Measurements from ENCODE around the gene HASPIN. TPM values are rescaled to one million over a fixed set of nuclear protein-coding genes. Genes with fewer than 3 reads are reported as not detected.

The HASPIN gene
- total RNA-seq, 1 donor from 2014 or later = 6.7 TPM

- Mint-ChIP-seq H3K4me1 (peaks cover 17% of the 10 kb centered on the region), H3K4me3 (peak overlapping the region; percentile 46), H3K9me3 (no peaks in the 10 kb centered on the region), H3K27ac (no peak overlapping the region), H3K27me3 (no peaks in the 10 kb centered on the region), H3K36me3 (ENCODE audit: low read depth) (no peaks in the 10 kb centered on the region)
- ChIA-PET CTCF (interaction anchor here (1.0 to 3.3 kb wide), 2 partner anchors 9 to 18 kb away, joined by 3 to 13 read pairs; no protein-coding TSS in a partner anchor), POLR2A (interaction anchor here (0.6 to 2.2 kb wide), 16 partner anchors 8 to 941 kb away, joined by 3 to 13 read pairs (median 4); partner anchors contain the start of genes CTNS, CYB5D2 and SHPK)
- intact Hi-C loops (cut with micrococcal nuclease) = no loop called here
- no peak for DNase-seq
- TF ChIP-seq, protein P1, sequence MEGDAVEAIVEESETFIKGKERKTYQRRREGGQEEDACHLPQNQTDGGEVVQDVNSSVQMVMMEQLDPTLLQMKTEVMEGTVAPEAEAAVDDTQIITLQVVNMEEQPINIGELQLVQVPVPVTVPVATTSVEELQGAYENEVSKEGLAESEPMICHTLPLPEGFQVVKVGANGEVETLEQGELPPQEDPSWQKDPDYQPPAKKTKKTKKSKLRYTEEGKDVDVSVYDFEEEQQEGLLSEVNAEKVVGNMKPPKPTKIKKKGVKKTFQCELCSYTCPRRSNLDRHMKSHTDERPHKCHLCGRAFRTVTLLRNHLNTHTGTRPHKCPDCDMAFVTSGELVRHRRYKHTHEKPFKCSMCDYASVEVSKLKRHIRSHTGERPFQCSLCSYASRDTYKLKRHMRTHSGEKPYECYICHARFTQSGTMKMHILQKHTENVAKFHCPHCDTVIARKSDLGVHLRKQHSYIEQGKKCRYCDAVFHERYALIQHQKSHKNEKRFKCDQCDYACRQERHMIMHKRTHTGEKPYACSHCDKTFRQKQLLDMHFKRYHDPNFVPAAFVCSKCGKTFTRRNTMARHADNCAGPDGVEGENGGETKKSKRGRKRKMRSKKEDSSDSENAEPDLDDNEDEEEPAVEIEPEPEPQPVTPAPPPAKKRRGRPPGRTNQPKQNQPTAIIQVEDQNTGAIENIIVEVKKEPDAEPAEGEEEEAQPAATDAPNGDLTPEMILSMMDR (IDR thresholded peaks at IDR 0.05) = no peak
- ATAC-seq (ENCODE audit: low read depth) = no peak
These were observed 31.8 kb downstream of the HASPIN start for GRCh38 chr17:3755335-3756030.

GRCh38 chr17:3759597-3760216, 36.0 kb downstream of the HASPIN start:
- ChIA-PET CTCF (no interaction called here), POLR2A (interaction anchor here (0.6 kb wide), 1 partner anchor 81 kb away, joined by 3 read pairs; no protein-coding TSS in a partner anchor)
- TF ChIP-seq, protein P1 (IDR thresholded peaks at IDR 0.05) = no peak
- intact Hi-C loops (cut with micrococcal nuclease) = no loop called here
- Mint-ChIP-seq H3K9me3 (no peaks in the 10 kb centered on the region), H3K36me3 (ENCODE audit: low read depth) (no peaks in the 10 kb centered on the region), H3K4me1 (peaks cover 13% of the 10 kb centered on the region), H3K27ac (no peak overlapping the region), H3K27me3 (no peaks in the 10 kb centered on the region), H3K4me3 (no peak overlapping the region)
- DNase-seq = no peak
- no peak for ATAC-seq (ENCODE audit: low read depth)

DNA sequence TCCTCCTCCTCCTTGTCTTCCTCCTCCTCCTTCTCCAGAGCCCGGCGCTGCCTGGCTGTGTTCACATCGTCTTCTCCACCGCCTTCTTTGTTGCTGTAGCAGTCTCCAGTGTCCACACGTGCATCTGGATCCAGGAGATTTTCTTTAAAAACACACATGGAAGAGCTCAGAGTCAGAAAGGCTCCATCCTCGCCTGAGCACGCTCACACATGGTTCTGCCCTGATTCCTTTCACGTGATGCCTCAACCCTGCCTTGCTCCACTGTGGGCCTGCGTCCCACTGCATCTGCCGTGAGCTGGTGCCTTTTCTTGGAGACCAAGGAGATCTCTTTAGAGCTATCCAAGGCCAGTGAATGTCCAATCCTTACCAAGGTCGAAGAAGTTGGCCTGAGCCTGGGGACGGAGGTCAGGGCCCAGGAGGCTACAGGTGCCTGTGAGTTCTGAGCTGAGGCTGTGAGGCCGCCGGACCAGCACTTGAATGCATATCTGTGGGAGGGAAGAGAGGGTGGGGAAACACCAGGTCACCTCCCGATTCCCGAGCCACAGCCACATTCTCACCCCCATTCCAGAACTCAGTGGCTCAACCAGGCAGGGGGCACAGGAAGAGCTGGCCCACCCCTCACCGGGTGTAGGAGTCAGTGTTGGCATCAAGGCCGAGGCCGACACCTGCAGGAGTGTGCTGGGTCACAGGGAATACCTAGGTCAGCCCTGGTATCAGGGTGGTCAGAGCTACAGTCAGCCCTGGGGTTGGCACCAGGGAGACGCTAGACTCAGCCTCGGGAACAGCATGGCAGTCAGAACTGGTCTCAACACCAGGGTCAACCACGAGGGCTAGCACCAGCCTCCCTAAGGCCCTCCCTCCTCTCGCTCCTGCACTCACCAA, 37.6 kb downstream of the HASPIN start:
- TF ChIP-seq, protein P1 (IDR thresholded peaks at IDR 0.05) = no peak
- intact Hi-C loops (cut with micrococcal nuclease) = no loop called here
- H3K4me3 Mint-ChIP-seq = no peak overlapping the region
- ATAC-seq (ENCODE audit: low read depth) = no peak
- H3K27ac Mint-ChIP-seq = no peak overlapping the region
- CTCF ChIA-PET = interaction anchor here (0.9 to 1.5 kb wide), 2 partner anchors 22 to 24 kb away, joined by 3 read pairs; no protein-coding TSS in a partner anchor
- POLR2A ChIA-PET = no interaction called here
- no peaks in the 10 kb centered on the region for H3K36me3 Mint-ChIP-seq (ENCODE audit: low read depth)
- no peaks in the 10 kb centered on the region for H3K9me3 Mint-ChIP-seq
- H3K4me1 Mint-ChIP-seq = peaks cover 21% of the 10 kb centered on the region
- H3K27me3 Mint-ChIP-seq = no peaks in the 10 kb centered on the region
- DNase-seq = no peak

DNA sequence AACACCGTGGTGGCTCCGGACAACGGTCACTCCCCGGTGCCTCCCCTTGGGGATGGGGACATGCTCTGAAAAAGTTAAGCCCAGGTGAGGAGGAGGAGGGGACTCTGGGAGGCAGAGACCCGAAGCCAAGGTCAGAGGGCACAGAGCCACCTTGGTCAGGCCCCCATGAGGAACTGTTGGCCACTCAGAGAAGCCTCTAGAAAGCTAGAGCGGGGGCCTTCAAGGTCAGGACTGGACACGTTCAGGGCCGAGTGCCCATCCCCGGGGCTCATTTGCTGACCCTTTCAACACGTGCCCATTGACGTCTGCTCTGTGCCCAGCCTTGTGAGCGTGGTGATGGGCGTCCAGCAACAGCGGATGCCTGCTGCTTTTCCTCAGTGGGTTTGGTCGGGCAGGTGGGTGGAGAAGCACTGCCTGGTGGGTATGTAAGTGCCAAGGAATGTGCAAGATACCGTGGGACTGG, 38.2 kb downstream of the HASPIN start:
- no peak overlapping the region for H3K4me3 Mint-ChIP-seq
- H3K27ac Mint-ChIP-seq = no peak overlapping the region
- POLR2A ChIA-PET = interaction anchor here (0.7 kb wide), 1 partner anchor 24 kb away, joined by 3 read pairs; no protein-coding TSS in a partner anchor
- ATAC-seq (ENCODE audit: low read depth) (no peak), DNase-seq (no peak)
- no peaks in the 10 kb centered on the region for H3K27me3 Mint-ChIP-seq
- TF ChIP-seq, protein P1 (IDR thresholded peaks at IDR 0.05) = no peak
- H3K9me3 Mint-ChIP-seq = no peaks in the 10 kb centered on the region
- CTCF ChIA-PET = interaction anchor here (1.5 kb wide), 1 partner anchor 24 kb away, joined by 3 read pairs; no protein-coding TSS in a partner anchor
- intact Hi-C loops (cut with micrococcal nuclease) = no loop called here
- H3K4me1 Mint-ChIP-seq = peaks cover 21% of the 10 kb centered on the region
- H3K36me3 Mint-ChIP-seq (ENCODE audit: low read depth) = no peaks in the 10 kb centered on the region
